Activated CD4-positive, alpha-beta T cell treated with anti-CD3 and anti-CD28 coated beads, Interleukin-2, amount 50 U/mL, for 1 hour (primary cell): ENCODE results near the gene HDAC4.

Experiments
- DNase-seq: peaks from one replicate; pipeline ENCODE4 v3.0.0-alpha.2; 2020

HDAC4 gene

GRCh38 chr2:239246723-239247122 is 154.1 kb downstream of the HDAC4 start:
- no peak for DNase-seq

GRCh38 chr2:239245872-239246721 is 154.7 kb downstream of the HDAC4 start:
- DNase-seq = no peak

- DNase-seq = no peak
These were observed 155.7 kb downstream of the HDAC4 start for GRCh38 chr2:239245107-239245506.

GRCh38 chr2:239244625-239245024 is 156.2 kb downstream of the HDAC4 start:
- no peak for DNase-seq

GRCh38 chr2:239241431-239241960 is 159.3 kb downstream of the HDAC4 start:
- no peak for DNase-seq

GRCh38 chr2:239240414-239240881 is 160.4 kb downstream of the HDAC4 start:
- no peak for DNase-seq

GRCh38 chr2:239239607-239240413 is 161.0 kb downstream of the HDAC4 start:
- no peak for DNase-seq

GRCh38 chr2:239238839-239239606 is 161.8 kb downstream of the HDAC4 start:
- no peak for DNase-seq

- DNase-seq = no peak
These were observed 162.4 kb downstream of the HDAC4 start for GRCh38 chr2:239238381-239238780.

- no peak for DNase-seq
These were observed 164.0 kb downstream of the HDAC4 start for GRCh38 chr2:239236808-239237205.

GRCh38 chr2:239236043-239236807 is 164.6 kb downstream of the HDAC4 start:
- no peak for DNase-seq

- DNase-seq = no peak
These were observed 165.5 kb downstream of the HDAC4 start for GRCh38 chr2:239235311-239235710.

GRCh38 chr2:239234191-239235175 is 166.3 kb downstream of the HDAC4 start:
- no peak for DNase-seq

GRCh38 chr2:239233576-239233975 is 167.2 kb downstream of the HDAC4 start:
- no peak for DNase-seq

GRCh38 chr2:239232195-239232578 is 168.6 kb downstream of the HDAC4 start:
- no peak for DNase-seq

- no peak for DNase-seq
These were observed 169.3 kb downstream of the HDAC4 start for GRCh38 chr2:239231231-239232194.

- no peak for DNase-seq
These were observed 170.3 kb downstream of the HDAC4 start for GRCh38 chr2:239230318-239231052.

- DNase-seq = no peak
These were observed 171.1 kb downstream of the HDAC4 start for GRCh38 chr2:239229545-239230279.
